Measurements from ENCODE around the gene ASPM. TPM values are rescaled to one million over a fixed set of nuclear protein-coding genes. Genes with fewer than 3 reads are reported as not detected.

The ASPM gene
- total RNA-seq, 1 experiment from 2014 or later = 57.6 TPM

DNA sequence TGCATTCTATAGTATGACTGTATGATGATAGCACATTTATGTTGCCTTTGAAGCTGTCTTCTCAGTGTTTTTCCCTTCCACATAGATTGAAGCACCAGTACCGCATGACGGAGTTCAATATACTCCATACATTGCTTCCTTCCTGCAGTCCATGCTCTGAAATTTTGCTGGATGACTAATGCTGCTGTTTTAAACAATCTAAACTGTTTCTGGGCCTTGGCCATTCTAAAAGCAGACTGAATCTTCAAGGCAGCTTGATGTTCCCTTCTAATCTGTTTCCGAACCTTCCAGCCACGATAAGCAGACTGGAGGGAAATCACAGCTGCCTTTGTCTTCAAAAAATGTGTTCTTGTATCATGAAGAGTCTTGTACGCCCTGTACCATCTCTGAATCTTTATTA is 43.2 kb downstream of the ASPM start:
- peaks cover 14% of the 10 kb centered on the region for H3K9me3 ChIP-seq (ENCODE audit: insufficient read depth, low read depth)
- no peak overlapping the region for H2AFZ ChIP-seq
- H3K9me2 ChIP-seq (ENCODE audit: insufficient read depth) = no peaks in the 10 kb centered on the region; the same call in 1 of the 2 replicates
- H3K36me3 ChIP-seq (ENCODE audit: low read depth) = peaks cover 38% of the 10 kb centered on the region
- no peaks in the 10 kb centered on the region for H4K20me1 ChIP-seq (ENCODE audit: insufficient read depth)
- no peak overlapping the region for H3K4me2 ChIP-seq
- H3K4me1 ChIP-seq (replicated peaks; ENCODE audit: insufficient read depth) = no peaks in the 10 kb centered on the region
- no peak overlapping the region for H3K4me3 ChIP-seq
- ChIA-PET CTCF (no interaction called here), POLR2A (ENCODE audit: unreplicated experiment) (no interaction called here)
- no TSS peak for BruUV-seq (replicated peaks)
- no peak for TF ChIP-seq EZH2 (IDR thresholded peaks at IDR 0.05; ENCODE audit: low read depth)
- TF ChIP-seq, protein P1, sequence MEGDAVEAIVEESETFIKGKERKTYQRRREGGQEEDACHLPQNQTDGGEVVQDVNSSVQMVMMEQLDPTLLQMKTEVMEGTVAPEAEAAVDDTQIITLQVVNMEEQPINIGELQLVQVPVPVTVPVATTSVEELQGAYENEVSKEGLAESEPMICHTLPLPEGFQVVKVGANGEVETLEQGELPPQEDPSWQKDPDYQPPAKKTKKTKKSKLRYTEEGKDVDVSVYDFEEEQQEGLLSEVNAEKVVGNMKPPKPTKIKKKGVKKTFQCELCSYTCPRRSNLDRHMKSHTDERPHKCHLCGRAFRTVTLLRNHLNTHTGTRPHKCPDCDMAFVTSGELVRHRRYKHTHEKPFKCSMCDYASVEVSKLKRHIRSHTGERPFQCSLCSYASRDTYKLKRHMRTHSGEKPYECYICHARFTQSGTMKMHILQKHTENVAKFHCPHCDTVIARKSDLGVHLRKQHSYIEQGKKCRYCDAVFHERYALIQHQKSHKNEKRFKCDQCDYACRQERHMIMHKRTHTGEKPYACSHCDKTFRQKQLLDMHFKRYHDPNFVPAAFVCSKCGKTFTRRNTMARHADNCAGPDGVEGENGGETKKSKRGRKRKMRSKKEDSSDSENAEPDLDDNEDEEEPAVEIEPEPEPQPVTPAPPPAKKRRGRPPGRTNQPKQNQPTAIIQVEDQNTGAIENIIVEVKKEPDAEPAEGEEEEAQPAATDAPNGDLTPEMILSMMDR (conservative IDR thresholded peaks at IDR 0.05) = no peak
- H3K27ac ChIP-seq = no peak overlapping the region
- no peaks in the 10 kb centered on the region for H3K79me2 ChIP-seq (ENCODE audit: low read depth)
- no peaks in the 10 kb centered on the region for H3K27me3 ChIP-seq (ENCODE audit: insufficient read depth, low read depth)
- no peaks in the 10 kb centered on the region; the same call in 1 of the 2 replicates for H3F3A ChIP-seq (ENCODE audit: insufficient read depth, low read depth)
- intact Hi-C loops (cut with micrococcal nuclease; ENCODE audit: unreplicated experiment) = no loop called here
- no peak for DNase-seq

DNA sequence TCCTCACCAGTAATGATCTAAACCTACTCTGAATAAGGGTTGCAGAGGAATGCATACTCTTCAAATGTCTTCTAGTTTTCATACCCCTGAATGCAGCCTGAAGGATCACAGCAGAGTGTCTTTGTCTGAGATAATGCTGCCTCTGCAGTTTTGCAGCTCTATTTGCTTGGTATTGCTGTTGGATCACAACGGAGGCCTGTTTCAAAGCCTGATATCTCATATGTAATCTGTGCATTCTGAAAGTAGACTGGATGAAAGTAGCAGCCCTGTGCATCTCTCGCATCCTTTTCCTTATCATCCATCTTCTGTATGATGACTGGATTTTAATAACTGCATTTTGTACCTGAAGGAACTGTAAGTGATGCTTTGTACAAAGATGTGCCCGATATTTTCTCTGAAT is 44.5 kb downstream of the ASPM start:
- BruUV-seq (replicated peaks) = no TSS peak
- intact Hi-C loops (cut with micrococcal nuclease; ENCODE audit: unreplicated experiment) = no loop called here
- no peak overlapping the region for H3K4me3 ChIP-seq
- H3K4me2 ChIP-seq = no peak overlapping the region
- peaks cover 13% of the 10 kb centered on the region for H3K9me3 ChIP-seq (ENCODE audit: insufficient read depth, low read depth)
- no peaks in the 10 kb centered on the region; the same call in 1 of the 2 replicates for H3F3A ChIP-seq (ENCODE audit: insufficient read depth, low read depth)
- no peak for DNase-seq
- H3K27me3 ChIP-seq (ENCODE audit: insufficient read depth, low read depth) = no peaks in the 10 kb centered on the region
- H4K20me1 ChIP-seq (ENCODE audit: insufficient read depth) = no peaks in the 10 kb centered on the region
- no peak overlapping the region for H2AFZ ChIP-seq
- no peak overlapping the region for H3K27ac ChIP-seq
- no peaks in the 10 kb centered on the region for H3K9me2 ChIP-seq (ENCODE audit: insufficient read depth)
- POLR2A ChIA-PET (ENCODE audit: unreplicated experiment) = no interaction called here
- TF ChIP-seq, protein P1 (conservative IDR thresholded peaks at IDR 0.05) = no peak
- TF ChIP-seq EZH2 (IDR thresholded peaks at IDR 0.05; ENCODE audit: low read depth) = no peak
- H3K4me1 ChIP-seq (replicated peaks; ENCODE audit: insufficient read depth) = no peaks in the 10 kb centered on the region
- H3K36me3 ChIP-seq (ENCODE audit: low read depth) = peaks cover 35% of the 10 kb centered on the region
- CTCF ChIA-PET = no interaction called here
- H3K79me2 ChIP-seq (ENCODE audit: low read depth) = no peaks in the 10 kb centered on the region

DNA sequence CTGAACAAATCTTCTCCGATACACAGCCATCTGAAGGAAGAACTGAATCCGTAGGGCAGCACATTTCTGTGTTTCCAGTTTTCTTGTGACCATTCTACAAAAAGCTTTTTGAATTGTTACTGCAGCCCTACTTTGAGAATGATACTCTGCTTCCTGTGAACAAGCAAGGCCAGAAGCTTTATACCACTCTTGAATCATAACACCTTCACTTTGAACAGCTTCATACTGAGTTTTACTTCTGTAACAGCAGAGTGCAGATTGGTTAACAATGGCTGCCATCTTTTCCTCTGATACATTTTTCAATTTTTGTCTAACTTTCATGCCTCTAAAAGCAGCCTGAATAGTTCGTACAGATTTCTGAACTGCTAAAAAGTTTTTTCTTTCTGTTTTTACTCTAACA is 45.8 kb downstream of the ASPM start:
- Histone ChIP-seq H3K4me1 (replicated peaks; ENCODE audit: insufficient read depth) (no peaks in the 10 kb centered on the region), H3K27me3 (ENCODE audit: insufficient read depth, low read depth) (no peaks in the 10 kb centered on the region), H3F3A (ENCODE audit: insufficient read depth, low read depth) (no peaks in the 10 kb centered on the region), H3K4me2 (no peak overlapping the region), H3K79me2 (ENCODE audit: low read depth) (no peaks in the 10 kb centered on the region), H4K20me1 (ENCODE audit: insufficient read depth) (no peaks in the 10 kb centered on the region), H3K27ac (no peak overlapping the region), H3K9me3 (ENCODE audit: insufficient read depth, low read depth) (peaks cover 9% of the 10 kb centered on the region), H3K4me3 (no peak overlapping the region), H3K9me2 (ENCODE audit: insufficient read depth) (no peaks in the 10 kb centered on the region), H3K36me3 (ENCODE audit: low read depth) (peaks cover 29% of the 10 kb centered on the region), H2AFZ (no peak overlapping the region)
- no TSS peak for BruUV-seq (replicated peaks)
- ChIA-PET POLR2A (ENCODE audit: unreplicated experiment) (no interaction called here), CTCF (no interaction called here)
- no peak for DNase-seq
- TF ChIP-seq, protein P1 (conservative IDR thresholded peaks at IDR 0.05) = no peak
- TF ChIP-seq EZH2 (IDR thresholded peaks at IDR 0.05; ENCODE audit: low read depth) = no peak
- intact Hi-C loops (cut with micrococcal nuclease; ENCODE audit: unreplicated experiment) = no loop called here
